Lung (tissue), 12 donors: ENCODE measurements around the gene COMMD9. TPM values are rescaled to one million over a fixed set of nuclear protein-coding genes. Genes with fewer than 3 reads are reported as not detected.

Source experiments
- ATAC-seq: fragments of 200-7000 bp; cut with Tn5 transposase; one replicate; pipeline ENCODE4 v1.9.1; 2020; ENCODE audit warnings: moderate number of reproducible peaks; ENCODE audit not compliant: insufficient read depth, low FRiP score
- DNase-seq, 3 donors: peaks; one replicate each; pipeline ENCODE4 v3.0.0-alpha.2; 2013 to 2017
- H3K27ac ChIP-seq, 2 donors: one replicate each; pipeline ENCODE4 v1.5.1; 2013; ENCODE audit warnings: mild to moderate bottlenecking in 2 of 2, moderate library complexity in 2 of 2, control low read depth in 1 of 2, inconsistent platforms in 1 of 2, low read depth in 1 of 2, low read length in 1 of 2
- H3K27me3 ChIP-seq, 3 donors: one replicate each; pipeline ENCODE4 v1.5.1; 2013; ENCODE audit warnings: low read length in 2 of 3; ENCODE audit not compliant: control insufficient read depth in 3 of 3, insufficient read depth in 3 of 3
- H3K36me3 ChIP-seq, 4 donors: one replicate each; pipeline ENCODE4 v1.5.1; 2013; ENCODE audit warnings: low read length in 4 of 4, mild to moderate bottlenecking in 1 of 4, moderate library complexity in 1 of 4; ENCODE audit not compliant: control insufficient read depth in 4 of 4, insufficient read depth in 4 of 4
- H3K4me1 ChIP-seq, 5 donors: one replicate each; pipeline ENCODE4 v1.5.1; 2013; ENCODE audit warnings: low read length in 5 of 5, mild to moderate bottlenecking in 2 of 5, moderate library complexity in 1 of 5; ENCODE audit not compliant: control insufficient read depth in 5 of 5, insufficient read depth in 5 of 5
- H3K4me3 ChIP-seq: one replicate; pipeline ENCODE4 v1.5.1; 2013; ENCODE audit warnings: mild to moderate bottlenecking, control low read depth, moderate library complexity
- H3K9ac ChIP-seq, 2 donors: one replicate each; pipeline ENCODE4 v1.5.1; 2013; ENCODE audit warnings: low read length in 2 of 2, control low read depth in 1 of 2; ENCODE audit not compliant: insufficient read depth in 1 of 2
- H3K9me3 ChIP-seq, 4 donors: one replicate each; pipeline ENCODE4 v1.5.1; 2013; ENCODE audit warnings: low read length in 3 of 4, mild to moderate bottlenecking in 1 of 4, moderate library complexity in 1 of 4; ENCODE audit not compliant: control insufficient read depth in 4 of 4, insufficient read depth in 3 of 4
- WGBS, 2 donors: extraction: QIAGEN DNeasy Blood & Tissue Kit; methylation state at CpG; one replicate each; pipeline ENCODE4 v1.1.7; 2013; 5-methylcytosine and 5-hydroxymethylcytosine counted together
- polyA plus RNA-seq, 2 donors: library from polyadenylated mRNA; stranded (reverse); fragments of 200-250 nt; gene quantifications; one replicate each; pipeline ENCODE4 v1.2.1, GENCODE V29; 2013
- total RNA-seq, 2 donors: library from RNA; depleted of rRNA in 1 of 2; stranded (reverse); fragments of >200 nt in 1 of 2; gene quantifications; one replicate each; pipeline ENCODE4 v1.2.1, GENCODE V29; 2014 to 2021
- TF ChIP-seq, protein P1 (sequence below): IDR thresholded peaks from 2 replicates; pipeline ENCODE4 v1.5.1; 2012; ENCODE audit warnings: mild to moderate bottlenecking; ENCODE audit errors: control extremely low read depth, extremely low read depth
- donor health status: control.
- donor health status: control.
- donor health status: Bipolar disorder and iron deficiency.
- donor health status: healthy.
- donor health status: DM: yes; HTN: yes; CAD: no.

The COMMD9 gene
- total and polyA plus RNA-seq, 4 donors = 41.8 to 66.8 (median 44.6) TPM

DNA sequence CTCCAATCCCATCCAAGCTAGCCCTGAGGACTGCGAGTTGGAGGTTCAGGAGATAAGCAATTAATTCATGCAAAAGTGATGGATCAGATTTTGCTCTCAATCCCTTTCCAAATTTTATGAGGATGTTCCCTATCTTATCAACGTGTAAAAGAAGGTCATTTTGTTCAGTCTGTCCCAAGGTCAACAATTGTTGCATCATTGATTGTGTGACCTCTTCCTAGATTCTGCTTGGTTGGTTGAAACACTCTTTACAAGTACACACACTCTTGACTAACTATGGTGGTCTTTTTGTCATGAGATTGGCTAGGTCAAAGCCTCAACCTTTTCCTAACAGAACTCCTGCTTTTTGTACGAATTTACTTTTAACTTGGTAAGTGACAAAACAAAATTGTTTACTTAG is 41.7 kb downstream of the COMMD9 start:
- TF ChIP-seq, protein P1, sequence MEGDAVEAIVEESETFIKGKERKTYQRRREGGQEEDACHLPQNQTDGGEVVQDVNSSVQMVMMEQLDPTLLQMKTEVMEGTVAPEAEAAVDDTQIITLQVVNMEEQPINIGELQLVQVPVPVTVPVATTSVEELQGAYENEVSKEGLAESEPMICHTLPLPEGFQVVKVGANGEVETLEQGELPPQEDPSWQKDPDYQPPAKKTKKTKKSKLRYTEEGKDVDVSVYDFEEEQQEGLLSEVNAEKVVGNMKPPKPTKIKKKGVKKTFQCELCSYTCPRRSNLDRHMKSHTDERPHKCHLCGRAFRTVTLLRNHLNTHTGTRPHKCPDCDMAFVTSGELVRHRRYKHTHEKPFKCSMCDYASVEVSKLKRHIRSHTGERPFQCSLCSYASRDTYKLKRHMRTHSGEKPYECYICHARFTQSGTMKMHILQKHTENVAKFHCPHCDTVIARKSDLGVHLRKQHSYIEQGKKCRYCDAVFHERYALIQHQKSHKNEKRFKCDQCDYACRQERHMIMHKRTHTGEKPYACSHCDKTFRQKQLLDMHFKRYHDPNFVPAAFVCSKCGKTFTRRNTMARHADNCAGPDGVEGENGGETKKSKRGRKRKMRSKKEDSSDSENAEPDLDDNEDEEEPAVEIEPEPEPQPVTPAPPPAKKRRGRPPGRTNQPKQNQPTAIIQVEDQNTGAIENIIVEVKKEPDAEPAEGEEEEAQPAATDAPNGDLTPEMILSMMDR = no peak
- no peak overlapping the region for H3K4me3 ChIP-seq
- no peaks in the 10 kb centered on the region for H3K27me3 ChIP-seq
- DNase-seq (no peak), ATAC-seq (no peak)
- peaks cover 0 to 10% (median 2%) of the 10 kb centered on the region in 4 donors for H3K9me3 ChIP-seq
- WGBS, 2 donors = 38 to 57% methylated on average over 3 of the region's 3 CpGs
- H3K27ac ChIP-seq = no peak overlapping the region
- H3K36me3 ChIP-seq = no peaks in the 10 kb centered on the region
- no peak overlapping the region for H3K9ac ChIP-seq
- no peaks in the 10 kb centered on the region for H3K4me1 ChIP-seq

DNA sequence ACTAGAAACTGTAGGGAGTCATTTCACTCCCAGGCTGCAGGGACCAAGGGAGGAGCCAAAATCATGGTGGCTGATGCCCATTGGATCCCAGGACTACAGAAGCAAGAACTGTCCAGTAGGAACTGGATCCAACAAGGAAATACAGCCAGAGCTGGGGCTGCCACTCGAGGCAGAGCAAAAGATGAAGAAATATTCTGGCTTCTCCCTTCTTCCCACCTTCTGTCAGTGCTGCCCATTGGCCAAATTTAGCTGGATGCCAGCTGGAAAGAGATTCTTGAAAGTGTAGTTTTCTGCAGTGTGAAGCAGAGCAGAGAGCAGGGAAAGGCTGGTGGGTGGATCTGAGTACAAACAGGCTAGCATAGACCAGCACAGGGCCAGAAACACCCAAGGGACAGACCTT is 45.6 kb downstream of the COMMD9 start:
- no peak for DNase-seq
- Histone ChIP-seq H3K36me3 (no peaks in the 10 kb centered on the region), H3K27ac (no peak overlapping the region), H3K27me3 (no peaks in the 10 kb centered on the region), H3K4me3 (no peak overlapping the region), H3K9me3 (peaks cover 0 to 3% (median 0%) of the 10 kb centered on the region in 4 donors), H3K4me1 (no peaks in the 10 kb centered on the region), H3K9ac (no peak overlapping the region)
- ATAC-seq = no peak
- WGBS, 2 donors = 62 to 74% methylated on average over 1 of the region's 1 CpG
- TF ChIP-seq, protein P1 = no peak

DNA sequence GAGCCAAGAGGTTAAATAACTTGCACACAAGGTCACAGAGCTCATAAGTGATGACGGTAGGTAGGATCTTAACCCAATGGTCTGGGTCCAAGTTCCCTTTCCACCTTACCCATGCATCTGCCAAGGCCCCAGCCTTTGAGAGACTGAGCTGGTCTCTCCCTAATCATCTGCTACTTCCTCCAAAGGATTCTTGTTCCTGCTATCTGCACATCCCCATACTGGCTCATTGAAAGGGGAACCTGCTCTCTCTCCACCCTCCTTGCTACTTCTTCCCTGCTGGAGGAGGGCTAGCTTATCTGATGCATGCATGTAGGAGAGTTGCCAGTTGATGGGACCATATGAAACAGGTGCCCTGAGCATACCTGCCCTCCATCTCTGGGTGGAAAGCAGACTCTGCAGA is 47.7 kb downstream of the COMMD9 start:
- ATAC-seq (no peak), DNase-seq (no peak)
- TF ChIP-seq, protein P1 = no peak
- Histone ChIP-seq H3K9me3 (peaks cover 0 to 3% (median 0%) of the 10 kb centered on the region in 4 donors), H3K4me1 (peaks cover 0 to 7% (median 0%) of the 10 kb centered on the region in 5 donors), H3K27me3 (no peaks in the 10 kb centered on the region), H3K4me3 (no peak overlapping the region), H3K27ac (no peak overlapping the region), H3K9ac (no peak overlapping the region), H3K36me3 (no peaks in the 10 kb centered on the region)
- WGBS, 2 donors = 71 to 81% methylated on average over 1 of the region's 1 CpG

DNA sequence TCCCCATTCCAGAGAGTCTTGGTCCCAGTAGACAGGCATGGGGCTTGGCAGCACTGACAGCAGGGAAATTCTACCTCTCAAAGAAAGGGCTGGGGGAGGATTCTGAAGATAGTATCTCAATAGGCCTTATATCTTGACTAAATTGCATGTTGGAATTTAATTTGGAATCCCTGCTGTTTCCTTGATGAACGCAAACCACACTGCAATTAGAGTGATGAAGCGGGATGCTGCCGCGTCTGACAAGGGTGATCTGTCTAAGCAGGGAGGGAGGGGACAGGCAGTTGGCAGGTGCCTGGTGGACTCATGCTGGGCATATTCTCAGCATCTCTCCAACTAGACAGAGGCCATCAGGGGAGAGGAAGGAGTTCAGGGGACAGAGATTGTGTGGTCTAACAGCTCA is 48.4 kb downstream of the COMMD9 start:
- DNase-seq (no peak), ATAC-seq (no peak)
- peaks cover 0 to 3% (median 0%) of the 10 kb centered on the region in 4 donors for H3K9me3 ChIP-seq
- H3K9ac ChIP-seq = no peak overlapping the region
- no peak overlapping the region for H3K4me3 ChIP-seq
- no peaks in the 10 kb centered on the region for H3K36me3 ChIP-seq
- no peak overlapping the region for H3K27ac ChIP-seq
- 94 to 97% methylated on average over 4 of the region's 4 CpGs for WGBS, 2 donors
- peaks cover 0 to 7% (median 0%) of the 10 kb centered on the region in 5 donors for H3K4me1 ChIP-seq
- TF ChIP-seq, protein P1 = no peak
- no peaks in the 10 kb centered on the region for H3K27me3 ChIP-seq
